HUES48 (cell line): ENCODE measurements around the gene RASSF4.

Experiments
- H3K27ac ChIP-seq: one replicate; pipeline ENCODE4 v1.7.0; 2013; ENCODE audit warnings: low read depth, low read length, inconsistent platforms
- H3K27me3 ChIP-seq: 2 replicates; pipeline ENCODE4 v1.6.1; 2013; ENCODE audit warnings: mild to moderate bottlenecking, low read length; ENCODE audit not compliant: control insufficient read depth, insufficient read depth
- H3K36me3 ChIP-seq: 2 replicates; pipeline ENCODE4 v1.6.1; 2013; ENCODE audit warnings: low read length; ENCODE audit not compliant: control insufficient read depth, insufficient read depth
- H3K4me1 ChIP-seq: 2 replicates; pipeline ENCODE4 v1.6.1; 2013; ENCODE audit warnings: mild to moderate bottlenecking, low read length; ENCODE audit not compliant: control insufficient read depth, insufficient read depth
- H3K4me3 ChIP-seq: 2 replicates; pipeline ENCODE4 v1.5.1; 2013; ENCODE audit warnings: mild to moderate bottlenecking, low read depth, low read length
- H3K9ac ChIP-seq: 2 replicates; pipeline ENCODE4 v1.6.1; 2013; ENCODE audit warnings: mild to moderate bottlenecking, low read depth, low read length, moderate library complexity
- H3K9me3 ChIP-seq: 2 replicates; pipeline ENCODE4 v1.6.1; 2013; ENCODE audit warnings: low read length; ENCODE audit not compliant: control insufficient read depth, insufficient read depth

The RASSF4 gene

GRCh38 chr10:44994752-44995530 lies 35.3 kb downstream of the RASSF4 start:
- H3K9ac ChIP-seq = no peak overlapping the region
- H3K4me1 ChIP-seq = peaks cover 32% of the 10 kb centered on the region
- H3K27me3 ChIP-seq = no peaks in the 10 kb centered on the region
- H3K36me3 ChIP-seq = 0 out of 2 replicates have a peak, but pooled peaks cover 4% of the 10 kb centered on the region
- H3K4me3 ChIP-seq = no peak overlapping the region
- H3K9me3 ChIP-seq = no peaks in the 10 kb centered on the region
- H3K27ac ChIP-seq = no peak overlapping the region

DNA sequence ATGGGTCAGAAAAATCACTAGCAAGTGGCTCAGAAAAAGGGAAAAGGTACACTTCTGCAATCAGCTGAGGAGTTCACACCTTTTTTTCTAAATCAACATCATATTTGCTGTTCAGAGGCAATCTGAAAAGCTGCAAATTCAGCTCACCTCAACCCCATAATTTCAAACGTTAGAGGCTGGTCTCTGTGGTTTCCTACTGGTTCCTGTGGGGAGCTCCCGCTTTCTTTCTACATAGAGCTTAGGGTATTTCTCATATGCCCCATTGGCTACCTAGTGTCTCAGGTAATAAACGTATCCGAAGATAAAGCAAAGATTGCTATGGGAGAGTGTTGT lies 35.9 kb downstream of the RASSF4 start:
- H3K4me3 ChIP-seq = no peak overlapping the region
- no peaks in the 10 kb centered on the region for H3K9me3 ChIP-seq
- H3K27ac ChIP-seq = no peak overlapping the region
- 0 out of 2 replicates have a peak, but pooled peaks cover 4% of the 10 kb centered on the region for H3K36me3 ChIP-seq
- H3K27me3 ChIP-seq = peaks cover 5% of the 10 kb centered on the region; the same call in 1 of the 2 replicates
- peaks cover 30% of the 10 kb centered on the region for H3K4me1 ChIP-seq
- no peak overlapping the region for H3K9ac ChIP-seq

- Histone ChIP-seq H3K4me1 (peaks cover 25% of the 10 kb centered on the region), H3K27ac (no peak overlapping the region), H3K4me3 (no peak overlapping the region)
These were observed 36.5 kb downstream of the RASSF4 start for GRCh38 chr10:44995914-44996669.

DNA sequence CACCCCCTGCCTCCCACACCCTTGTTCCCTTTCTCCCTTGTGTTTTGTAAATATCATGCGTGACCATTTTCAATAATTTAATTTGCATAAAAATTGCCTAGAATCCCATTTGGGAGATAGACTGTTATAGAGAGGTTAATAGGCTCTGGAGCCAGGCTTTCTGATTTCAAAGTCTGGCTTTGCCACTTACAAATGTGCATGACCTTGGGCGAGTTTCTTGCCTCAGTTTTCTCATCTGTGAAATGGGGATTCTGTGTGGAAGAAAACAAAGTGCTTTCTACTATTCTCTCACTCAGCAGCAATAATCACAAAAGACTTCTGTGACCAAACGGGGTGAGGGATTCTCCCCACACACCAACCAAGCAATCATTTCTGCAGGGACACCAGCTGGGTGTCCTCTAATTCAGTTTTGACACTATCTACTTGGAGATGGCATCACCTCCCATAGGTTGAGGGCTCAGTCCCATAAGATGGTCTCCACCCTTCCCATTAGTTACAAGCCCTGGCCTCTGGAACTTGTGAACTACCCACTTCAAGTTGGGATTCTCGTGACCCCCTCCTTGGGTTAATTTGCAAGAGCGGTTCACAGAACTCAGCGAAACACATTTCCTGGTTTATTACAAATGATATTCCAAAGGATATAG lies 37.6 kb downstream of the RASSF4 start:
- H3K9ac ChIP-seq = no peak overlapping the region

More at GRCh38 chr10:44995914-44996669, 36.5 kb downstream of the RASSF4 start:
- no peaks in the 10 kb centered on the region for H3K9me3 ChIP-seq
- no peak overlapping the region for H3K9ac ChIP-seq
- H3K27me3 ChIP-seq = peaks cover 5% of the 10 kb centered on the region; the same call in 1 of the 2 replicates
- H3K36me3 ChIP-seq = 0 out of 2 replicates have a peak, but pooled peaks cover 4% of the 10 kb centered on the region

GRCh38 chr10:44998146-44998631 lies 38.6 kb downstream of the RASSF4 start:
- Histone ChIP-seq H3K9me3 (no peaks in the 10 kb centered on the region), H3K36me3 (peaks cover under 1% of the 10 kb centered on the region), H3K4me1 (peaks cover 18% of the 10 kb centered on the region), H3K4me3 (no peak overlapping the region), H3K27me3 (peaks cover 5% of the 10 kb centered on the region; the same call in 1 of the 2 replicates), H3K27ac (no peak overlapping the region), H3K9ac (no peak overlapping the region)

More for the DNA sequence above, 37.6 kb downstream of the RASSF4 start:
- H3K27ac ChIP-seq = no peak overlapping the region
- no peaks in the 10 kb centered on the region for H3K9me3 ChIP-seq
- H3K4me3 ChIP-seq = no peak overlapping the region
- peaks cover 18% of the 10 kb centered on the region for H3K4me1 ChIP-seq
- no peaks in the 10 kb centered on the region for H3K36me3 ChIP-seq
- peaks cover 5% of the 10 kb centered on the region; the same call in 1 of the 2 replicates for H3K27me3 ChIP-seq

- Histone ChIP-seq H3K36me3 (peaks cover 21% of the 10 kb centered on the region), H3K27ac (peak overlapping the region; percentile 76), H3K4me3 (peak overlapping the region; percentile 64), H3K27me3 (peaks cover 5% of the 10 kb centered on the region; the same call in 1 of the 2 replicates), H3K4me1 (peaks cover 11% of the 10 kb centered on the region), H3K9me3 (no peaks in the 10 kb centered on the region), H3K9ac (peak overlapping the region; percentile 65)
These were observed 40.6 kb downstream of the RASSF4 start for GRCh38 chr10:45000138-45000751.

DNA sequence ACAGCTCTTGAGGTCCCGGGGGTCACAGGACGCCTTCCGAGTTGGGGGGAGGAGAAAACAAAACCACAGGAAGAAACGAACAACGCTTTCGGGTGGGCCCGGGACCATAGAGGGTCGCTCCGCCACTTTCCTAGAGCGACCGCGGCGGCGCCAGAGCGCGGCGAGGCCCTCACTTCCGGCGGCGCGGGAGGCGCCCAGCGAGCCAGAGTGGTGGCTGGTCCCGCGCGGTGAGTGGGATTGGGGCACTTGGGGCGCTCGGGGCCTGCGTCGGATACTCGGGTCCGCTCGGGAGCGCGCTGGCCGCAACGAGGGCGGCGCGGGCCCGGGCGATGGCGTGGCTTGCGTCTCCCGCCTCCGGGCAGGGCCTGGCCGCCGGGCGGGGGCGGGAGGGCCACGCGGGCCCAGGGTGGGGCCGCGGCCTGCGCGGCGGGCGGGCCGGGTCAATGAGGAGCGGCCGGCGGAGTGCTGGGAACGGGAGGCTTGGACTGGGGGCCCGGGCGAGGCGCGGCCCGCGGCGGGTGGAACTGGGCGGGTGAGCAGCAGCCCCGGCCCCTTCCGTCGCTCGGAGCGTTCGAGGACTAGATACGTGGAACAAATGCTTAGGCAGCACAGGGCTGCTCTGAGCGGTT lies 41.3 kb downstream of the RASSF4 start, which contains the start of gene ZNF22:
TSS of gene ZNF22 (plus strand) at position 172 of the 629 bp plus-strand sequence. CDS start 2,446 bp downstream, outside the sequence.
- Histone ChIP-seq H3K36me3 (peaks cover 24% of the 10 kb centered on the region), H3K9ac (peak within 1 kb of the TSS; percentile 65)

DNA sequence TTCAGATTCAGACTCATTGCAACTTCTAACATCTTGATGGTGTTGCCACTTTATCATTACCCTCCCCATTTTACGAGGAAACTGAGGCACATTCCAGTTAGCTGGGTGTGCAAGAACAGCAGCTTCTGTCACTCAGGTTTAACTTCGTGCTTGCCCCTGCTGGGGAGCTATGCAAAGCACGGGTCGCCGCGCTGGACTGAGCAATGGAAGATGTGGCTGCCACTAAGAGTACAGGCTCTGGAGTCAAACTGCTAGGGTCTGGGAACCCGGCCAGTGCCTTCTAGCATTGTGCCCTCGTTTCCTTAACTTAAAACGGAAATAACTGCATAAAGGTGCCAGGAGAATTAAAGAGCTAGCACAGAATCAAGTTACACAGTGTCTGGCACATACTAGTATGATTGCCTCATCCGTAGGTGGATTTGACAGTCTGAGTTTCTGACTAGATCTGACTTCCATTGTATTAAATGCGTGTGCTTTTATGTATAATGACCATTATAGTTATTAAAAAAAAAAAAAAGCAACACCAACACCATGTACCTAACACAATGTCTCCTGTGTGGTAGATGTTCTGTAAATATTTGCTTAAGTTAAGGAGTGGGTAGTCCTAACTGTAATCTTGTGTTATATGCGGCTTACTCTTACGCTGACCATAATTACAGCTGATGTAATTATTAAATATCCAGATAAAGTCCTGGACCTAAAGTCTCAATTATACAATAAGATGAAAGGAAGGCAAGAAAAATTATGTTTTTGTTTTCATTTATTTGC lies 42.0 kb downstream of the RASSF4 start:
- peak overlapping the region; percentile 65 for H3K9ac ChIP-seq
- peaks cover 11% of the 10 kb centered on the region for H3K4me1 ChIP-seq
- H3K36me3 ChIP-seq = peaks cover 24% of the 10 kb centered on the region
- peaks cover 5% of the 10 kb centered on the region; the same call in 1 of the 2 replicates for H3K27me3 ChIP-seq
- H3K27ac ChIP-seq = peak overlapping the region; percentile 76
- H3K9me3 ChIP-seq = no peaks in the 10 kb centered on the region
- H3K4me3 ChIP-seq = peak overlapping the region; percentile 64

More for the DNA sequence above, 41.3 kb downstream of the RASSF4 start, which contains the start of gene ZNF22:
- peaks cover 11% of the 10 kb centered on the region for H3K4me1 ChIP-seq
- H3K27me3 ChIP-seq = peaks cover 5% of the 10 kb centered on the region; the same call in 1 of the 2 replicates
- H3K9me3 ChIP-seq = no peaks in the 10 kb centered on the region
- H3K27ac ChIP-seq = peak within 1 kb of the TSS; percentile 76
- peak within 1 kb of the TSS; percentile 64 for H3K4me3 ChIP-seq

GRCh38 chr10:45003432-45004000 lies 43.9 kb downstream of the RASSF4 start:
- Histone ChIP-seq H3K27me3 (peaks cover 5% of the 10 kb centered on the region; the same call in 1 of the 2 replicates), H3K9me3 (no peaks in the 10 kb centered on the region), H3K27ac (no peak overlapping the region), H3K4me1 (peaks cover 11% of the 10 kb centered on the region), H3K36me3 (peaks cover 24% of the 10 kb centered on the region), H3K4me3 (no peak overlapping the region), H3K9ac (no peak overlapping the region)
